Measurements from ENCODE around the gene RUVBL1.

RUVBL1 gene

GRCh38 chr3:128143496-128143895, 19.9 kb upstream of the RUVBL1 start:
- Histone ChIP-seq H3K79me2 (ENCODE audit: low read length) (no peaks in the 10 kb centered on the region), H3K4me1 (ENCODE audit: low read length) (no peaks in the 10 kb centered on the region), H3K27ac (ENCODE audit: low read length) (no peak overlapping the region), H3K27me3 (replicated peaks; ENCODE audit: insufficient read depth, low read length) (no peaks in the 10 kb centered on the region), H4K20me1 (ENCODE audit: insufficient read depth, low read length) (no peaks in the 10 kb centered on the region), H3K9ac (ENCODE audit: low read length) (no peak overlapping the region), H3K36me3 (replicated peaks; ENCODE audit: insufficient read depth, low read length) (no peaks in the 10 kb centered on the region), H3K4me2 (ENCODE audit: low read depth, low read length) (no peak overlapping the region), H3K9me2 (replicated peaks; ENCODE audit: insufficient read depth, low read length) (no peaks in the 10 kb centered on the region), H2AFZ (ENCODE audit: low read length) (no peak overlapping the region), H3K4me3 (ENCODE audit: low read length) (no peak overlapping the region), H3K9me3 (replicated peaks; ENCODE audit: insufficient read depth, low read length) (no peaks in the 10 kb centered on the region), H3F3A (ENCODE audit: insufficient read depth, low read length) (no peaks in the 10 kb centered on the region)
- TF ChIP-seq EZH2phosphoT487 (IDR thresholded peaks at IDR 0.05; ENCODE audit: low read length): no peak
- TF ChIP-seq EZH2 (optimal IDR thresholded peaks at IDR 0.05; ENCODE audit: low read depth, low read length): no peak
- TF ChIP-seq CTCF (IDR thresholded peaks at IDR 0.05; ENCODE audit: low read length): no peak
- DNase-seq: no peak

- Histone ChIP-seq H3F3A (ENCODE audit: insufficient read depth, low read length) (no peaks in the 10 kb centered on the region), H3K27ac (ENCODE audit: low read length) (no peak overlapping the region), H3K9me2 (replicated peaks; ENCODE audit: insufficient read depth, low read length) (no peaks in the 10 kb centered on the region), H3K79me2 (ENCODE audit: low read length) (no peaks in the 10 kb centered on the region), H4K20me1 (ENCODE audit: insufficient read depth, low read length) (no peaks in the 10 kb centered on the region), H3K27me3 (replicated peaks; ENCODE audit: insufficient read depth, low read length) (no peaks in the 10 kb centered on the region), H3K9ac (ENCODE audit: low read length) (no peak overlapping the region), H3K4me3 (ENCODE audit: low read length) (no peak overlapping the region), H2AFZ (ENCODE audit: low read length) (no peak overlapping the region), H3K4me2 (ENCODE audit: low read depth, low read length) (no peak overlapping the region), H3K4me1 (ENCODE audit: low read length) (no peaks in the 10 kb centered on the region), H3K36me3 (replicated peaks; ENCODE audit: insufficient read depth, low read length) (no peaks in the 10 kb centered on the region), H3K9me3 (replicated peaks; ENCODE audit: insufficient read depth, low read length) (no peaks in the 10 kb centered on the region)
- TF ChIP-seq EZH2phosphoT487 (IDR thresholded peaks at IDR 0.05; ENCODE audit: low read length): no peak
- peak; percentile 73 for TF ChIP-seq CTCF (IDR thresholded peaks at IDR 0.05; ENCODE audit: low read length)
- DNase-seq: peak; percentile 25
These were observed 9.8 kb upstream of the RUVBL1 start for GRCh38 chr3:128133273-128133883.

GRCh38 chr3:128131897-128132646, 8.5 kb upstream of the RUVBL1 start:
- Histone ChIP-seq H3K27ac (ENCODE audit: low read length) (no peak overlapping the region), H3K9ac (ENCODE audit: low read length) (no peak overlapping the region), H3K4me2 (ENCODE audit: low read depth, low read length) (no peak overlapping the region), H3K9me2 (replicated peaks; ENCODE audit: insufficient read depth, low read length) (no peaks in the 10 kb centered on the region), H3K4me3 (ENCODE audit: low read length) (no peak overlapping the region), H3K36me3 (replicated peaks; ENCODE audit: insufficient read depth, low read length) (no peaks in the 10 kb centered on the region), H2AFZ (ENCODE audit: low read length) (no peak overlapping the region), H4K20me1 (ENCODE audit: insufficient read depth, low read length) (no peaks in the 10 kb centered on the region), H3K79me2 (ENCODE audit: low read length) (no peaks in the 10 kb centered on the region), H3K27me3 (replicated peaks; ENCODE audit: insufficient read depth, low read length) (no peaks in the 10 kb centered on the region), H3F3A (ENCODE audit: insufficient read depth, low read length) (no peaks in the 10 kb centered on the region), H3K4me1 (ENCODE audit: low read length) (no peaks in the 10 kb centered on the region), H3K9me3 (replicated peaks; ENCODE audit: insufficient read depth, low read length) (no peaks in the 10 kb centered on the region)
- DNase-seq: no peak
- TF ChIP-seq EZH2phosphoT487 (IDR thresholded peaks at IDR 0.05; ENCODE audit: low read length): no peak
- TF ChIP-seq EZH2 (optimal IDR thresholded peaks at IDR 0.05; ENCODE audit: low read depth, low read length): no peak
- no peak for TF ChIP-seq CTCF (IDR thresholded peaks at IDR 0.05; ENCODE audit: low read length)

Measured in MM.1S (cell line).